SH-SY5Y (cell line): ENCODE results near the gene CDK6.

Experiments
- GATA2 ChIP-seq: IDR thresholded peaks from 2 replicates; pipeline ENCODE4 v1.6.1; 2011; ENCODE audit warnings: mild to moderate bottlenecking, low read depth, low read length
- GATA3 ChIP-seq: IDR thresholded peaks from 2 replicates; pipeline ENCODE4 v1.6.1; 2011; ENCODE audit warnings: low read depth, mild to moderate bottlenecking, low read length, moderate library complexity

GRCh38 chr7:92697012-92697411, 139.4 kb downstream of the CDK6 start:
- no peak for TF ChIP-seq GATA2
- TF ChIP-seq GATA3, result no peak
